Spleen (tissue), 11 donors: Measurements from ENCODE around the gene NBPF3. TPM values are rescaled to one million over a fixed set of nuclear protein-coding genes. Genes with fewer than 3 reads are reported as not detected.

Experiments
- DNase-seq: peaks from one replicate; pipeline ENCODE4 v3.0.0-alpha.2; 2020
- H3K27ac ChIP-seq, 8 donors: fragments of 200-600 bp; sonication (generic) in 7 of 8; 1 replicate in 4 of 8; 2 replicates in 4 of 8; pipeline versions ENCODE4 v1.5.0 to v1.8.0; 2016 to 2021; ENCODE audit warnings: inconsistent platforms in 4 of 8, mild to moderate bottlenecking in 4 of 8, moderate library complexity in 1 of 8
- H3K27me3 ChIP-seq, 7 donors: fragments of 200-600 bp; sonication (generic) in 6 of 7; replicated peaks in 1 of 7; 1 replicate in 4 of 7; 2 replicates in 3 of 7; pipeline versions ENCODE4 v1.5.0 to v1.8.0; 2016 to 2021; ENCODE audit warnings: inconsistent platforms in 3 of 7, mild to moderate bottlenecking in 1 of 7
- H3K36me3 ChIP-seq, 6 donors: fragments of 200-600 bp; sonication (generic) in 5 of 6; 1 replicate in 4 of 6; 2 replicates in 2 of 6; pipeline versions ENCODE4 v1.5.0 to v1.8.0; 2016 to 2021; ENCODE audit warnings: inconsistent platforms in 2 of 6
- H3K4me1 ChIP-seq, 6 donors: fragments of 200-600 bp; sonication (generic) in 5 of 6; 1 replicate in 3 of 6; 2 replicates in 3 of 6; pipeline versions ENCODE4 v1.5.0 to v1.8.0; 2016 to 2021; ENCODE audit warnings: inconsistent platforms in 3 of 6
- H3K4me3 ChIP-seq, 8 donors: fragments of 200-600 bp; sonication (generic) in 7 of 8; 1 replicate in 4 of 8; 2 replicates in 4 of 8; pipeline versions ENCODE4 v1.5.0 to v1.8.0; 2016 to 2021; ENCODE audit warnings: inconsistent platforms in 4 of 8, mild to moderate bottlenecking in 4 of 8, moderate library complexity in 2 of 8
- H3K9me3 ChIP-seq, 8 donors: fragments of 200-600 bp; sonication (generic) in 7 of 8; 1 replicate in 4 of 8; 2 replicates in 4 of 8; pipeline versions ENCODE4 v1.5.0 to v1.8.0; 2016 to 2021; ENCODE audit warnings: inconsistent platforms in 4 of 8
- CTCF ChIP-seq, 11 experiments: fragments of 200-600 bp in 7 of 11; fragments of 450-650 bp in 4 of 11; sonication (generic) in 4 of 11; IDR thresholded peaks in 8 of 11; conservative IDR thresholded peaks in 3 of 11; 1 replicate in 7 of 11; 2 replicates in 4 of 11; pipeline versions ENCODE4 v1.4.0 to v1.8.0; 2016 to 2021; ENCODE audit warnings: antibody characterized with exemption in 11 of 11, inconsistent platforms in 4 of 11, mild to moderate bottlenecking in 1 of 11
- POLR2A ChIP-seq, 3 donors: fragments of 450-650 bp; IDR thresholded peaks; one replicate each; pipeline ENCODE4 v1.5.1; 2017; ENCODE audit warnings: antibody characterized with exemption in 3 of 3, mild to moderate bottlenecking in 1 of 3
- POLR2AphosphoS5 ChIP-seq, 3 donors: sonication (generic); formaldehyde crosslinking; IDR thresholded peaks; one replicate each; pipeline ENCODE4 v1.5.1; 2017; ENCODE audit warnings: antibody characterized with exemption in 3 of 3
- whole genome bisulfite sequencing, 5 donors: extraction: QIAGEN DNeasy Blood & Tissue Kit in 3 of 5; methylation state at CpG; one replicate each; pipeline versions ENCODE4 v1.1.5 to v1.1.7; 2013 to 2018; 5-methylcytosine and 5-hydroxymethylcytosine counted together
- intact Hi-C: fragments of 100-400 bp; cut with DNase I; formaldehyde crosslinking; loops from one replicate; pipeline ENCODE4 v1.15.0; 2023; ENCODE audit warnings: low total_unique reads
- polyA plus RNA-seq, 3 donors: library from polyadenylated mRNA; stranded (reverse); fragments of 200-250 nt; gene quantifications; one replicate each; pipeline ENCODE4 v1.2.1, GENCODE V29; 2013
- total RNA-seq, 7 donors: library from RNA; depleted of rRNA in 3 of 7; stranded (reverse); fragments of >200 nt in 3 of 7; fragmentation: NEBNext Ultra II Directional in 4 of 7; extraction: Animal tissue kit (Norgen Biotek cat#: 25700) in 4 of 7; gene quantifications; one replicate each; pipeline versions ENCODE4 v1.1.0 to v1.2.1, GENCODE V29; 2016 to 2021
- donor health status: healthy with polysubstance abuse.
- donor health status: DM: no; HTN: no; CAD: no; lungs with moderate emphysema.
- donor health status: DM: no; HTN: no; CAD: no.
- donor health status: Bipolar disorder and iron deficiency.
- donor health status: healthy.
- donor health status: DM: no; HTN: no; CAD: no.
- donor health status: DM: yes; HTN: yes; CAD: no.

NBPF3 gene
- total and polyA plus RNA-seq, 10 donors: 0.49 to 18.6 (median 9.2) TPM

GRCh38 chr1:21497466-21498061 is 57.6 kb downstream of the NBPF3 start:
- H3K36me3 ChIP-seq: no peaks in the 10 kb centered on the region
- intact Hi-C loops: no loop called here
- H3K4me1 ChIP-seq: no peaks in the 10 kb centered on the region
- TF ChIP-seq POLR2AphosphoS5 (IDR thresholded peaks at IDR 0.05) (no peak), POLR2A (IDR thresholded peaks at IDR 0.05) (no peak), CTCF (IDR thresholded peaks at IDR 0.05 in 8 of 11, conservative IDR thresholded peaks at IDR 0.05 in 3 of 11) (no peak)
- 77 to 88% (median 80%) methylated on average over 7 of the region's 7 CpGs for WGBS, 5 donors
- H3K4me3 ChIP-seq: no peak overlapping the region
- DNase-seq: no peak
- peaks cover 0 to 9% (median 0%) of the 10 kb centered on the region in 8 donors for H3K9me3 ChIP-seq
- no peak overlapping the region for H3K27ac ChIP-seq
- no peaks in the 10 kb centered on the region for H3K27me3 ChIP-seq

GRCh38 chr1:21499283-21499950 is 59.5 kb downstream of the NBPF3 start:
- DNase-seq: no peak
- H3K27me3 ChIP-seq: no peaks in the 10 kb centered on the region
- TF ChIP-seq CTCF (IDR thresholded peaks at IDR 0.05 in 8 of 11, conservative IDR thresholded peaks at IDR 0.05 in 3 of 11) (no peak), POLR2A (IDR thresholded peaks at IDR 0.05) (no peak), POLR2AphosphoS5 (IDR thresholded peaks at IDR 0.05) (no peak)
- H3K4me1 ChIP-seq: peaks cover 0 to 4% (median 0%) of the 10 kb centered on the region in 6 donors
- peaks cover 0 to 9% (median 0%) of the 10 kb centered on the region in 8 donors for H3K9me3 ChIP-seq
- no peak overlapping the region for H3K4me3 ChIP-seq
- no peak overlapping the region for H3K27ac ChIP-seq
- 86 to 95% (median 90%) methylated on average over 1 of the region's 1 CpG for WGBS, 5 donors
- intact Hi-C loops: no loop called here
- H3K36me3 ChIP-seq: no peaks in the 10 kb centered on the region

- Histone ChIP-seq H3K27me3 (peaks cover 0 to 36% (median 13%) of the 10 kb centered on the region in 7 donors), H3K9me3 (peaks cover 0 to 9% (median 0%) of the 10 kb centered on the region in 8 donors), H3K4me3 (no peak overlapping the region), H3K4me1 (peaks cover 2 to 12% (median 7%) of the 10 kb centered on the region in 6 donors), H3K36me3 (no peaks in the 10 kb centered on the region), H3K27ac (no peak overlapping the region)
- 57 to 76% (median 65%) methylated on average over 7 of the region's 7 CpGs for WGBS, 5 donors
- DNase-seq: no peak
- intact Hi-C loops: no loop called here
- TF ChIP-seq POLR2A (IDR thresholded peaks at IDR 0.05) (no peak), CTCF (IDR thresholded peaks at IDR 0.05 in 8 of 11, conservative IDR thresholded peaks at IDR 0.05 in 3 of 11) (no peak)
Observed at GRCh38 chr1:21503706-21504377, 63.9 kb downstream of the NBPF3 start.

- Histone ChIP-seq H3K27me3 (peaks cover 0 to 56% (median 22%) of the 10 kb centered on the region in 7 donors), H3K4me1 (peaks cover 8 to 29% (median 21%) of the 10 kb centered on the region in 6 donors), H3K4me3 (no peak overlapping the region), H3K27ac (no peak overlapping the region), H3K36me3 (no peaks in the 10 kb centered on the region), H3K9me3 (no peaks in the 10 kb centered on the region)
- 50 to 75% (median 69%) methylated on average over 4 of the region's 4 CpGs for whole genome bisulfite sequencing, 5 donors
- intact Hi-C loops: no loop called here
- TF ChIP-seq POLR2A (IDR thresholded peaks at IDR 0.05) (no peak), POLR2AphosphoS5 (IDR thresholded peaks at IDR 0.05) (no peak), CTCF (IDR thresholded peaks at IDR 0.05 in 8 of 11, conservative IDR thresholded peaks at IDR 0.05 in 3 of 11) (no peak)
- DNase-seq: no peak
Observed at GRCh38 chr1:21506804-21507203, 66.9 kb downstream of the NBPF3 start.
